ENCODE data around the gene MFAP5. TPM values are rescaled to one million over a fixed set of nuclear protein-coding genes. Genes with fewer than 3 reads are reported as not detected.

The MFAP5 gene
- polyA plus RNA-seq, 1 donor from 2014 or later, result not detected

GRCh38 chr12:8668441-8668840, 5.8 kb upstream of the MFAP5 start:
- H3K79me2 ChIP-seq (replicated peaks; ENCODE audit: insufficient read depth, low read length), result no peaks in the 10 kb centered on the region
- H3K36me3 ChIP-seq (ENCODE audit: insufficient read depth, low read length), result no peaks in the 10 kb centered on the region
- TF ChIP-seq TAF1 (IDR thresholded peaks at IDR 0.05; ENCODE audit: low read depth) (no peak), REST (IDR thresholded peaks at IDR 0.05; ENCODE audit: borderline replicate concordance) (no peak), CTCF (IDR thresholded peaks at IDR 0.05; ENCODE audit: poor library complexity, severe bottlenecking) (no peak)
- no peak overlapping the region for H3K27ac ChIP-seq (ENCODE audit: low read length)
- no peaks in the 10 kb centered on the region for H3K9me3 ChIP-seq (ENCODE audit: low read length)
- H2AFZ ChIP-seq (ENCODE audit: low read depth, low read length), result no peak overlapping the region
- H3K4me2 ChIP-seq (ENCODE audit: low read length), result no peak overlapping the region
- no peaks in the 10 kb centered on the region for H4K20me1 ChIP-seq (ENCODE audit: insufficient read depth)
- H3K27me3 ChIP-seq (ENCODE audit: insufficient read depth, low read depth, low read length), result no peaks in the 10 kb centered on the region
- no peak overlapping the region for H3K9ac ChIP-seq (ENCODE audit: low read length)
- no peaks in the 10 kb centered on the region for H3K9me2 ChIP-seq (ENCODE audit: insufficient read depth, low read length)
- H3F3A ChIP-seq (ENCODE audit: insufficient read depth, low read length, poor library complexity, severe bottlenecking), result no peaks in the 10 kb centered on the region
- H3K4me3 ChIP-seq (ENCODE audit: low read length), result no peak overlapping the region

- no peak overlapping the region for H3K27ac ChIP-seq (ENCODE audit: low read length)
- no peak for TF ChIP-seq MXI1 (conservative IDR thresholded peaks at IDR 0.05; ENCODE audit: poor library complexity, severe bottlenecking)
- H3K36me3 ChIP-seq (ENCODE audit: insufficient read depth, low read length), result no peaks in the 10 kb centered on the region
- no peaks in the 10 kb centered on the region for H3K9me2 ChIP-seq (ENCODE audit: insufficient read depth, low read length)
- no peaks in the 10 kb centered on the region for H3F3A ChIP-seq (ENCODE audit: insufficient read depth, low read length, poor library complexity, severe bottlenecking)
- no peak overlapping the region for H3K9ac ChIP-seq (ENCODE audit: low read length)
- H3K79me2 ChIP-seq (replicated peaks; ENCODE audit: insufficient read depth, low read length), result no peaks in the 10 kb centered on the region
- no peak overlapping the region for H3K4me2 ChIP-seq (ENCODE audit: low read length)
- no peaks in the 10 kb centered on the region for H4K20me1 ChIP-seq (ENCODE audit: insufficient read depth)
- H3K9me3 ChIP-seq (ENCODE audit: low read length), result no peaks in the 10 kb centered on the region
- no peak overlapping the region for H3K4me3 ChIP-seq (ENCODE audit: low read length)
- H2AFZ ChIP-seq (ENCODE audit: low read depth, low read length), result no peak overlapping the region
- H3K27me3 ChIP-seq (ENCODE audit: insufficient read depth, low read depth, low read length), result no peaks in the 10 kb centered on the region
Measured at GRCh38 chr12:8667270-8667669, 4.6 kb upstream of the MFAP5 start.

GRCh38 chr12:8665759-8666158, 3.1 kb upstream of the MFAP5 start:
- no peak overlapping the region for H3K4me3 ChIP-seq (ENCODE audit: low read length)
- H3K9me2 ChIP-seq (ENCODE audit: insufficient read depth, low read length), result no peaks in the 10 kb centered on the region
- H2AFZ ChIP-seq (ENCODE audit: low read depth, low read length), result no peak overlapping the region
- TF ChIP-seq SMC3 (conservative IDR thresholded peaks at IDR 0.05; ENCODE audit: poor library complexity) (no peak), POLR2AphosphoS5 (IDR thresholded peaks at IDR 0.05) (no peak), EP300 (conservative IDR thresholded peaks at IDR 0.05; ENCODE audit: poor library complexity, severe bottlenecking) (no peak), CTCF (IDR thresholded peaks at IDR 0.05; ENCODE audit: poor library complexity, severe bottlenecking) (no peak), TAF1 (IDR thresholded peaks at IDR 0.05; ENCODE audit: low read depth) (no peak), REST (IDR thresholded peaks at IDR 0.05; ENCODE audit: borderline replicate concordance) (no peak), EZH2 (IDR thresholded peaks at IDR 0.05; ENCODE audit: borderline replicate concordance, insufficient read depth, low read length, poor library complexity, severe bottlenecking) (no peak), MXI1 (conservative IDR thresholded peaks at IDR 0.05; ENCODE audit: poor library complexity, severe bottlenecking) (no peak), RAD21 (conservative IDR thresholded peaks at IDR 0.05) (no peak)
- H3K4me2 ChIP-seq (ENCODE audit: low read length), result no peak overlapping the region
- H3K36me3 ChIP-seq (ENCODE audit: insufficient read depth, low read length), result no peaks in the 10 kb centered on the region
- no peaks in the 10 kb centered on the region for H3K27me3 ChIP-seq (ENCODE audit: insufficient read depth, low read depth, low read length)
- no peak overlapping the region for H3K27ac ChIP-seq (ENCODE audit: low read length)
- H3K9me3 ChIP-seq (ENCODE audit: low read length), result no peaks in the 10 kb centered on the region
- no peak overlapping the region for H3K9ac ChIP-seq (ENCODE audit: low read length)
- no peaks in the 10 kb centered on the region for H3K79me2 ChIP-seq (replicated peaks; ENCODE audit: insufficient read depth, low read length)
- H3F3A ChIP-seq (ENCODE audit: insufficient read depth, low read length, poor library complexity, severe bottlenecking), result no peaks in the 10 kb centered on the region
- no peaks in the 10 kb centered on the region for H4K20me1 ChIP-seq (ENCODE audit: insufficient read depth)

All from neural cell (in vitro differentiated cells).